ENCODE results near the gene UQCRH.

- no peak for TF ChIP-seq CTCF (conservative IDR thresholded peaks at IDR 0.05; ENCODE audit: low read length)
- TF ChIP-seq EZH2phosphoT487 (IDR thresholded peaks at IDR 0.05; ENCODE audit: borderline replicate concordance), result no peak
Measured at GRCh38 chr1:46262508-46262907, 41.0 kb upstream of the UQCRH start.
